GM23338 (cell line): ENCODE measurements around the gene RFESD. TPM values are rescaled to one million over a fixed set of nuclear protein-coding genes. Genes with fewer than 3 reads are reported as not detected.

Source experiments
- ATAC-seq: fragments of 200-7000 bp; cut with Tn5 transposase; 3 replicates; pipeline ENCODE4 v1.9.1; 2020
- DNase-seq: peaks from one replicate; pipeline ENCODE4 v3.0.0-alpha.2; 2015; ENCODE audit warnings: low spot score
- H2AFZ ChIP-seq: fragments of 200-600 bp; sonication (generic); 2 replicates; pipeline ENCODE4 v1.8.0; 2016; ENCODE audit warnings: antibody characterized with exemption, mild to moderate bottlenecking, moderate library complexity
- H3F3A ChIP-seq: fragments of 200-600 bp; sonication (generic); replicated peaks from 2 replicates; pipeline ENCODE4 v1.8.0; 2017; ENCODE audit warnings: antibody characterized with exemption, mixed run types, low read depth
- H3K27ac ChIP-seq: fragments of 200-600 bp; sonication (generic); 2 replicates; pipeline ENCODE4 v1.6.1; 2016; ENCODE audit warnings: low read depth
- H3K27me3 ChIP-seq: fragments of 200-600 bp; sonication (generic); 2 replicates; pipeline ENCODE4 v1.8.0; 2016; ENCODE audit warnings: mild to moderate bottlenecking, mixed run types, moderate library complexity; ENCODE audit not compliant: insufficient read depth
- H3K36me3 ChIP-seq: fragments of 200-600 bp; sonication (generic); 2 replicates; pipeline ENCODE4 v1.8.0; 2016; ENCODE audit warnings: mild to moderate bottlenecking; ENCODE audit not compliant: insufficient read depth
- H3K4me1 ChIP-seq: fragments of 200-600 bp; sonication (generic); 2 replicates; pipeline ENCODE4 v1.8.0; 2016; ENCODE audit warnings: mild to moderate bottlenecking, moderate library complexity; ENCODE audit not compliant: insufficient read depth
- H3K4me2 ChIP-seq: fragments of 200-600 bp; sonication (generic); 2 replicates; pipeline ENCODE4 v1.7.1; 2017; ENCODE audit warnings: mixed run types
- H3K4me3 ChIP-seq: fragments of 200-600 bp; sonication (generic); 2 replicates; pipeline ENCODE4 v1.6.1; 2016; ENCODE audit warnings: mixed run types
- H3K79me2 ChIP-seq: fragments of 200-600 bp; sonication (generic); replicated peaks from 2 replicates; pipeline ENCODE4 v1.8.0; 2017; ENCODE audit warnings: mild to moderate bottlenecking; ENCODE audit not compliant: insufficient read depth
- H3K9me2 ChIP-seq: fragments of 200-600 bp; sonication (generic); 2 replicates; pipeline ENCODE4 v1.8.0; 2017; ENCODE audit not compliant: insufficient read depth
- H4K20me1 ChIP-seq: fragments of 200-600 bp; sonication (generic); replicated peaks from 2 replicates; pipeline ENCODE4 v1.8.0; 2017; ENCODE audit warnings: mild to moderate bottlenecking; ENCODE audit not compliant: insufficient read depth
- H3K27ac Mint-ChIP-seq: 2 replicates; pipeline ENCODE4 v1.8.0; 2020; ENCODE audit warnings: inconsistent platforms, mild to moderate bottlenecking, moderate library complexity, mixed read lengths
- H3K27me3 Mint-ChIP-seq: 3 replicates; pipeline ENCODE4 v1.8.0; 2022; ENCODE audit warnings: low read depth, mild to moderate bottlenecking, moderate library complexity, mixed read lengths, inconsistent platforms; ENCODE audit not compliant: insufficient read depth, poor library complexity
- H3K36me3 Mint-ChIP-seq: 3 replicates; pipeline ENCODE4 v1.8.0; 2021; ENCODE audit warnings: low read depth, mild to moderate bottlenecking, inconsistent platforms, moderate library complexity, mixed read lengths
- H3K4me1 Mint-ChIP-seq: 3 replicates; pipeline ENCODE4 v1.8.0; 2020; ENCODE audit warnings: mild to moderate bottlenecking, inconsistent platforms, mixed read lengths
- H3K4me3 Mint-ChIP-seq: 3 replicates; pipeline ENCODE4 v1.8.0; 2021; ENCODE audit warnings: moderate library complexity, mild to moderate bottlenecking, inconsistent platforms, mixed read lengths
- H3K9me3 Mint-ChIP-seq: 3 replicates; pipeline ENCODE4 v1.8.0; 2020; ENCODE audit warnings: moderate library complexity, mild to moderate bottlenecking, inconsistent platforms, mixed read lengths
- EZH2 ChIP-seq: fragments of 200-600 bp; sonication (generic); IDR thresholded peaks from one replicate; pipeline ENCODE4 v1.8.0; 2017; ENCODE audit warnings: antibody characterized with exemption, mild to moderate bottlenecking, low read depth; ENCODE audit not compliant: unreplicated experiment
- EZH2phosphoT487 ChIP-seq: fragments of 200-600 bp; sonication (generic); IDR thresholded peaks from one replicate; pipeline ENCODE4 v1.8.1; 2018; ENCODE audit warnings: antibody characterized with exemption; ENCODE audit not compliant: unreplicated experiment
- JUNB ChIP-seq: IDR thresholded peaks from one replicate; pipeline ENCODE4 v1.6.1; 2016; ENCODE audit warnings: antibody characterized with exemption; ENCODE audit not compliant: unreplicated experiment
- STAT1 ChIP-seq: IDR thresholded peaks from one replicate; pipeline ENCODE4 v1.6.1; 2016; ENCODE audit warnings: antibody characterized with exemption; ENCODE audit not compliant: unreplicated experiment
- ZNF331 ChIP-seq: fragments of 250-450 bp; sonication (Bioruptor Pico); IDR thresholded peaks from 2 replicates; pipeline ENCODE4 v1.5.0; 2020; ENCODE audit warnings: low read depth, mild to moderate bottlenecking, moderate library complexity
- ZNF462 ChIP-seq: fragments of 250-450 bp; sonication (Bioruptor Pico); IDR thresholded peaks from 2 replicates; pipeline ENCODE4 v1.5.0; 2020; ENCODE audit warnings: mild to moderate bottlenecking, moderate library complexity
- polyA plus RNA-seq: library from polyadenylated mRNA; unstranded; fragments of >200 nt; fragmentation: Nextera tagmentation; extraction: Ambion mirVana; gene quantifications from 2 replicates; pipeline ENCODE4 v1.2.1, GENCODE V29; 2016
- total RNA-seq: library from RNA; depleted of rRNA; stranded (reverse); fragments of >200 nt; shearing (Covaris generic); gene quantifications from 2 replicates; pipeline ENCODE4 v1.2.3, GENCODE V29; 2014

RFESD gene
- total and polyA plus RNA-seq, 2 experiments from 2014 or later: 2.4 to 6.9 TPM

- TF ChIP-seq ZNF462 (CRISPR knock-in tag) (no peak), JUNB (no peak), STAT1 (no peak), EZH2phosphoT487 (no peak), ZNF331 (no peak)
Observed at GRCh38 chr5:95620030-95620869, 26.3 kb upstream of the RFESD start, which contains the start of gene GPR150 (continued).

- TF ChIP-seq ZNF331: no peak
- TF ChIP-seq EZH2: peak; percentile 43
- H3K4me1 ChIP-seq: peaks cover 7% of the 10 kb centered on the region; the same call in 1 of the 2 replicates
- H3K27me3 ChIP-seq: peaks cover 65% of the 10 kb centered on the region
- no peaks in the 10 kb centered on the region for H3F3A ChIP-seq
- peak overlapping the region; percentile 62 for H3K4me3 ChIP-seq
- peak overlapping the region; percentile 78 for H3K4me2 ChIP-seq
- Mint-ChIP-seq H3K27ac (no peak overlapping the region), H3K9me3 (peaks cover 5% of the 10 kb centered on the region; the same call in 2 of the 3 replicates), H3K4me1 (peaks cover 13% of the 10 kb centered on the region), H3K4me3 (peak overlapping the region; percentile 68), H3K36me3 (peaks cover 3% of the 10 kb centered on the region; the same call in 1 of the 3 replicates), H3K27me3 (peaks cover 43% of the 10 kb centered on the region)
- ATAC-seq: peak; percentile 71
- peak overlapping the region; percentile 84 for H2AFZ ChIP-seq
- peak; percentile 65 for DNase-seq
- no peaks in the 10 kb centered on the region for H3K36me3 ChIP-seq
- no peak overlapping the region for H3K27ac ChIP-seq
- peaks cover 7% of the 10 kb centered on the region; the same call in 1 of the 2 replicates for H3K9me2 ChIP-seq
- H3K79me2 ChIP-seq: no peaks in the 10 kb centered on the region
- H4K20me1 ChIP-seq: no peaks in the 10 kb centered on the region
Observed at GRCh38 chr5:95620870-95621838, 25.4 kb upstream of the RFESD start.
